Right lobe of liver (tissue), 6 donors: ENCODE results near the gene ZFR. TPM values are rescaled to one million over a fixed set of nuclear protein-coding genes. Genes with fewer than 3 reads are reported as not detected.
"Not testable (repeated sequence)": the region's sequence is repeated elsewhere in the genome, so short reads cannot be mapped to it uniquely, and the experiment has no call there.

Experiments used
- ATAC-seq, 4 donors: fragments of 200-7000 bp; cut with Tn5 transposase; one replicate each; pipeline ENCODE4 v1.9.1; 2020; ENCODE audit warnings: mild to moderate bottlenecking in 4 of 4, moderate library complexity in 4 of 4
- DNase-seq, 3 donors: peaks; one replicate each; pipeline ENCODE4 v3.0.0-alpha.2; 2020
- H3K27ac ChIP-seq, 3 donors: fragments of 200-600 bp; one replicate each; pipeline ENCODE4 v1.8.0; 2022
- H3K27me3 ChIP-seq, 2 donors: fragments of 200-600 bp; one replicate each; pipeline ENCODE4 v1.8.0; 2022
- H3K36me3 ChIP-seq, 4 donors: fragments of 200-600 bp; sonication (generic) in 1 of 4; one replicate each; pipeline versions ENCODE4 v1.5.1 to v1.8.0; 2017 to 2022; ENCODE audit warnings: control low read depth in 1 of 4
- H3K4me1 ChIP-seq, 4 donors: fragments of 200-600 bp; sonication (generic) in 1 of 4; one replicate each; pipeline versions ENCODE4 v1.5.1 to v1.8.0; 2017 to 2022; ENCODE audit warnings: control low read depth in 1 of 4
- H3K4me3 ChIP-seq, 3 donors: fragments of 200-600 bp; one replicate each; pipeline ENCODE4 v1.8.0; 2022
- H3K9me3 ChIP-seq, 4 donors: fragments of 200-600 bp; sonication (generic) in 1 of 4; one replicate each; pipeline versions ENCODE4 v1.5.1 to v1.8.0; 2017 to 2022; ENCODE audit warnings: control low read depth in 1 of 4
- CTCF ChIP-seq, 4 donors: fragments of 200-600 bp in 3 of 4; fragments of 450-650 bp in 1 of 4; IDR thresholded peaks; one replicate each; pipeline versions ENCODE4 v1.5.1 to v1.8.0; 2016 to 2022; ENCODE audit warnings: antibody characterized with exemption in 4 of 4, mild to moderate bottlenecking in 2 of 4
- POLR2A ChIP-seq: fragments of 450-650 bp; IDR thresholded peaks from one replicate; pipeline ENCODE4 v1.6.1; 2017; ENCODE audit warnings: antibody characterized with exemption, mild to moderate bottlenecking
- WGBS: methylation state at CpG from one replicate; pipeline ENCODE4 v1.1.6; 2018; ENCODE audit warnings: low coverage, low lambda C conversion rate; ENCODE audit not compliant: insufficient coverage; ENCODE audit errors: missing lambda C conversion rate; 5-methylcytosine and 5-hydroxymethylcytosine counted together
- intact Hi-C, 2 donors: fragments of 100-400 bp; cut with DNase I; formaldehyde crosslinking; loops; one replicate each; pipeline versions ENCODE4 v1.11.2 to v1.14.1; 2022
- total RNA-seq, 6 experiments: library from RNA; depleted of rRNA in 2 of 6; stranded (reverse); fragments of >200 nt in 2 of 6; fragmentation: NEBNext Ultra II Directional in 3 of 6; extraction: Animal tissue kit (Norgen Biotek cat#: 25700) in 3 of 6; gene quantifications; one replicate each; pipeline versions ENCODE4 v1.1.0 to v1.2.4, GENCODE V29; 2016 to 2023
- donor health status: DM: no; HTN: yes; CAD: no.
- donor health status: DM: no; HTN: no; CAD: no.
- donor health status: DM: no; HTN: no; CAD: no.
- donor health status: DM: no; HTN: yes; CAD: no.
- donor health status: DM: no; HTN: yes; CAD: no.

Gene ZFR
- total RNA-seq, 6 experiments from 2014 or later, result 19.8 to 36.8 (median 25.8) TPM

DNA sequence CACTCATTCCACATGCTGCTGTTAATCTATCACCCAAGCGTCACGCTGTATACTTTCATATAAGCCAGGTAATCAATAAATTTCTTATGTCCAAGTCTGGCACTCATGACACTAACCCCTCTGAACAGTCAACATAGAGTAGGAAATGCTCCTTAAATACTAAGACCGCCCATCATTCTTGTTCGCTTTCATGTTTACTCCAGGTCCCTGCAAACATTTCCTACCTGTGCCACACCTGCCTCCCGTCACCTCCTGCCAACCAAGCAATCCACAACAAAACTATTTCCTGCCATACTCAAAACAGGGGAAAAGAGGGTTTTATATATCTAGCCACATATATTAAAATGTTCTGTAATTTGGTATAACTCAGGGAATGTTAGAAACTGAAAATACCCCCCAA, 39.0 kb downstream of the ZFR start:
- WGBS, result 95% methylated on average over 5 of the region's 5 CpGs
- DNase-seq, result no peak

GRCh38 chr5:32403760-32404159, 40.8 kb downstream of the ZFR start:
- no peaks in the 10 kb centered on the region for H3K27me3 ChIP-seq
- H3K4me3 ChIP-seq, result no peak overlapping the region
- TF ChIP-seq POLR2A, result no peak
- no peak for TF ChIP-seq CTCF (IDR thresholded peaks at IDR 0.05)
- ATAC-seq (no peak), DNase-seq (no peak)
- H3K27ac ChIP-seq, result no peak overlapping the region
- H3K36me3 ChIP-seq, result peaks cover 7 to 84% (median 28%) of the 10 kb centered on the region in 4 donors
- no peaks in the 10 kb centered on the region for H3K4me1 ChIP-seq
- intact Hi-C loops, result no loop called here
- no peaks in the 10 kb centered on the region for H3K9me3 ChIP-seq
- 86% methylated on average over 6 of the region's 6 CpGs for WGBS

More for the DNA sequence above, 39.0 kb downstream of the ZFR start:
- H3K27me3 ChIP-seq, result no peaks in the 10 kb centered on the region
- H3K4me1 ChIP-seq, result no peaks in the 10 kb centered on the region
- no peak for ATAC-seq
- H3K9me3 ChIP-seq, result no peaks in the 10 kb centered on the region
- peaks cover 7 to 76% (median 27%) of the 10 kb centered on the region in 4 donors for H3K36me3 ChIP-seq
- H3K27ac ChIP-seq, result no peak overlapping the region
- intact Hi-C loops, result no loop called here
- H3K4me3 ChIP-seq, result no peak overlapping the region
- TF ChIP-seq POLR2A (no peak), CTCF (IDR thresholded peaks at IDR 0.05) (no peak)

GRCh38 chr5:32400401-32400800, 44.1 kb downstream of the ZFR start:
- whole genome bisulfite sequencing, result no CpG with 5 or more reads among the region's 1 CpG

DNA sequence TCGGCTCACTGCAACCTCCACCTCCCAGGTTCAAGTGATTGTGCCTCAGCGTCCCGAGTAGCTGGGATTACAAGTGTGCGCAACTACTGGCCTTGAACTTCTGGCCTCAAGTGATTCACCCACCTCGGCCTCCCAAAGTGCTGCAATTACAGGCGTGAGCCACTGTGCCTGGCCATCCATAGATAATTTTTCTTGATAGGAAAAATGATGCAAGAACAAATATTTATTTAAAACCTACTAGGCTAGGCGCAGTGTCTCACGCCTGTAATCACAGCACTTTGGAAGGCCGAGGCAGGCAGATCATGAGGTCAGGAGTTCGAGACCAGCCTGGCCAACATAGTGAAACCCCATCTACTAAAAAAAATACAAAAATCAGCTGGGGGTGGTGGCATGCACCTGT, 45.8 kb downstream of the ZFR start:
- intact Hi-C loops, H3K27ac ChIP-seq, H3K4me3 ChIP-seq, H3K27me3 ChIP-seq, H3K9me3 ChIP-seq, H3K4me1 ChIP-seq: not testable (repeated sequence)
- H3K36me3 ChIP-seq, result peaks cover 4 to 90% (median 46%) of the 10 kb centered on the region in 4 donors
- TF ChIP-seq CTCF (IDR thresholded peaks at IDR 0.05), result peak in 1 of 4 donors; percentile 3
- DNase-seq (peak in 1 of 3 donors; percentile 52), ATAC-seq (peak in 3 of 4 donors; percentile 39 to 88 (median 63))
- WGBS, result 47% methylated on average over 9 of the region's 10 CpGs

More at GRCh38 chr5:32400401-32400800, 44.1 kb downstream of the ZFR start:
- intact Hi-C loops, result no loop called here
- H3K36me3 ChIP-seq, result peaks cover 4 to 90% (median 43%) of the 10 kb centered on the region in 4 donors
- no peak overlapping the region for H3K27ac ChIP-seq
- H3K4me3 ChIP-seq, result no peak overlapping the region
- no peak for ATAC-seq
- no peaks in the 10 kb centered on the region for H3K4me1 ChIP-seq
- no peaks in the 10 kb centered on the region for H3K9me3 ChIP-seq
- TF ChIP-seq POLR2A (no peak), CTCF (IDR thresholded peaks at IDR 0.05) (no peak)
- no peak for DNase-seq
- no peaks in the 10 kb centered on the region for H3K27me3 ChIP-seq

GRCh38 chr5:32394981-32395380, 49.6 kb downstream of the ZFR start:
- H3K27me3 ChIP-seq, result no peaks in the 10 kb centered on the region
- H3K4me1 ChIP-seq, result no peaks in the 10 kb centered on the region
- H3K36me3 ChIP-seq, result peaks cover 0 to 81% (median 37%) of the 10 kb centered on the region in 4 donors
- H3K4me3 ChIP-seq, result no peak overlapping the region
- WGBS, result 60% methylated on average over 4 of the region's 4 CpGs
- H3K9me3 ChIP-seq, result no peaks in the 10 kb centered on the region
- DNase-seq, result no peak
- ATAC-seq, result no peak
- TF ChIP-seq CTCF (IDR thresholded peaks at IDR 0.05) (no peak), POLR2A (no peak)
- intact Hi-C loops, result no loop called here
- H3K27ac ChIP-seq, result no peak overlapping the region
